Putamen (tissue), 1 donor: ENCODE results near the gene DRD5.
"Not testable (repeated sequence)": the region's sequence is repeated elsewhere in the genome, so short reads cannot be mapped to it uniquely, and the experiment has no call there.

Experiments
- DNase-seq: peaks from one replicate; pipeline ENCODE4 v3.0.0-alpha.2; 2016; ENCODE audit warnings: low spot score

DRD5 gene

GRCh38 chr4:9781343-9782135, at the start of gene DRD5:
TSS of gene DRD5 (plus strand) at chr4:9781634. CDS start at chr4:9782030, 396 bp downstream.
- no peak for DNase-seq

GRCh38 chr4:9732256-9732655, 49.2 kb upstream of the DRD5 start:
- DNase-seq = not testable (repeated sequence)

- DNase-seq = no peak
Measured at GRCh38 chr4:9735515-9735914, 45.9 kb upstream of the DRD5 start.

GRCh38 chr4:9737280-9737679, 44.2 kb upstream of the DRD5 start:
- not testable (repeated sequence) for DNase-seq

- not testable (repeated sequence) for DNase-seq
Measured at GRCh38 chr4:9743789-9744188, 37.6 kb upstream of the DRD5 start.

- no peak for DNase-seq
Measured at GRCh38 chr4:9745782-9746181, 35.7 kb upstream of the DRD5 start.

- no peak for DNase-seq
Measured at GRCh38 chr4:9758641-9759317, 22.7 kb upstream of the DRD5 start.

- DNase-seq = peak; percentile 75
Measured at GRCh38 chr4:9762823-9763475, 18.5 kb upstream of the DRD5 start.

GRCh38 chr4:9764155-9764696, 17.2 kb upstream of the DRD5 start:
- DNase-seq = no peak

GRCh38 chr4:9765091-9765490, 16.3 kb upstream of the DRD5 start:
- peak; percentile 2 for DNase-seq

- no peak for DNase-seq
Measured at GRCh38 chr4:9769321-9769720, 12.1 kb upstream of the DRD5 start.

GRCh38 chr4:9771034-9771433, 10.4 kb upstream of the DRD5 start:
- DNase-seq = no peak

GRCh38 chr4:9773471-9773870, 8.0 kb upstream of the DRD5 start:
- no peak for DNase-seq

GRCh38 chr4:9782136-9782436, 652 bp downstream of the DRD5 start:
- no peak for DNase-seq

- not testable (repeated sequence) for DNase-seq
Measured at GRCh38 chr4:9785891-9786290, 4.5 kb downstream of the DRD5 start.

- DNase-seq = no peak
Measured at GRCh38 chr4:9792381-9792780, 10.9 kb downstream of the DRD5 start.

GRCh38 chr4:9796641-9797040, 15.2 kb downstream of the DRD5 start:
- DNase-seq = not testable (repeated sequence)

- no peak for DNase-seq
Measured at GRCh38 chr4:9800848-9801247, 19.4 kb downstream of the DRD5 start.

- no peak for DNase-seq
Measured at GRCh38 chr4:9804918-9805317, 23.5 kb downstream of the DRD5 start.

GRCh38 chr4:9808077-9808476, 26.6 kb downstream of the DRD5 start:
- DNase-seq = no peak

GRCh38 chr4:9811806-9812205, 30.4 kb downstream of the DRD5 start:
- DNase-seq = no peak

GRCh38 chr4:9812501-9813340, 31.3 kb downstream of the DRD5 start:
- peak; percentile 35 for DNase-seq
